ENCODE data around the gene TAF11L13.
"Not testable (repeated sequence)": the region's sequence is repeated elsewhere in the genome, so short reads cannot be mapped to it uniquely, and the experiment has no call there.

Gene TAF11L13
- 0 reads per million in 4 donors for total RNA-seq

DNA sequence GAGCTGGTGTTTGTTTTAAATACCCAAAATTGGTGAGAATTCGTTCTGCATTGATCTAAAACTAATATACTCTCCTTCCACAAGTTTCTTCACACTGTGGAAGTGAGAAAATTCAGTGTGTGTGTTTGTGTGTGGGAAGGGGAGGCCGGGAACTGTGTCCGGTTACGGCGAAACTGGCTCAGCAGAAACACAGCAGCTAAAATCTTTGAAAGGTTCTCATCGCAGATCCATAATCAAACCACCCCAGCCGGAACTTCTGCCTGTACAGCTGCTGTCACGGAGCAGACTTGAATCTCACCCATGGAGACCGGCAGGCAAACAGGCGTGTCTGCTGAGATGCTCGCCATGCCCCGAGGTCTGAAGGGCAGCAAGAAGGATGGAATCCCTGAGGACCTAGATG is at the start of gene TAF11L13:
Gene TAF11L13 (plus strand): TSS at position 301 of the 400 bp plus-strand sequence.
- not testable (repeated sequence) for DNase-seq

DNA sequence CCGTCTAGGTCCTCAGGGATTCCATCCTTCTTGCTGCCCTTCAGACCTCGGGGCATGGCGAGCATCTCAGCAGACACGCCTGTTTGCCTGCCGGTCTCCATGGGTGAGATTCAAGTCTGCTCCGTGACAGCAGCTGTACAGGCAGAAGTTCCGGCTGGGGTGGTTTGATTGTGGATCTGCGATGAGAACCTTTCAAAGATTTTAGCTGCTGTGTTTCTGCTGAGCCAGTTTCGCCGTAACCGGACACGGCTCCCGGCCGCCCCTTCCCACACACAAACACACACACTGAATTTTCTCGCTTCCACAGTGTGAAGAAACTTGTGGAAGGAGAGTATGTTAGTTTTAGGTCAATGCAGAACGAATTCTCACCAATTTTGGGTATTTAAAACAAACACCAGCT is 46.2 kb upstream of the TAF11L13 start, which contains the start of gene TAF11L7:
Gene TAF11L7 (minus strand): TSS at position 101 of the 400 bp plus-strand sequence.
- not testable (repeated sequence) for DNase-seq

DNA sequence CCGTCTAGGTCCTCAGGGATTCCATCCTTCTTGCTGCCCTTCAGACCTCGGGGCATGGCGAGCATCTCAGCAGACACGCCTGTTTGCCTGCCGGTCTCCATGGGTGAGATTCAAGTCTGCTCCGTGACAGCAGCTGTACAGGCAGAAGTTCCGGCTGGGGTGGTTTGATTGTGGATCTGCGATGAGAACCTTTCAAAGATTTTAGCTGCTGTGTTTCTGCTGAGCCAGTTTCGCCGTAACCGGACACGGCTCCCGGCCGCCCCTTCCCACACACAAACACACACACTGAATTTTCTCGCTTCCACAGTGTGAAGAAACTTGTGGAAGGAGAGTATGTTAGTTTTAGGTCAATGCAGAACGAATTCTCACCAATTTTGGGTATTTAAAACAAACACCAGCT is 41.0 kb upstream of the TAF11L13 start, which contains the start of gene TAF11L8:
Gene TAF11L8 (minus strand): TSS at position 101 of the 400 bp plus-strand sequence.
- DNase-seq: not testable (repeated sequence)

DNA sequence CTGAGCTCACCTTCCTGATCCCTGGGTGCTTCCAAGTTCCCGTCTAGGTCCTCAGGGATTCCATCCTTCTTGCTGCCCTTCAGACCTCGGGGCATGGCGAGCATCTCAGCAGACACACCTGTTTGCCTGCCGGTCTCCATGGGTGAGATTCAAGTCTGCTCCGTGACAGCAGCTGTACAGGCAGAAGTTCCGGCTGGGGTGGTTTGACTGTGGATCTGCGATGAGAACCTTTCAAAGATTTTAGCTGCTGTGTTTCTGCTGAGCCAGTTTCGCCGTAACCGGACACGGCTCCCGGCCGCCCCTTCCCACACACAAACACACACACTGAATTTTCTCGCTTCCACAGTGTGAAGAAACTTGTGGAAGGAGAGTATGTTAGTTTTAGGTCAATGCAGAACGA is 37.6 kb upstream of the TAF11L13 start, which contains the start of gene TAF11L9:
Gene TAF11L9 (minus strand): TSS at position 140 of the 400 bp plus-strand sequence.
- not testable (repeated sequence) for DNase-seq

DNA sequence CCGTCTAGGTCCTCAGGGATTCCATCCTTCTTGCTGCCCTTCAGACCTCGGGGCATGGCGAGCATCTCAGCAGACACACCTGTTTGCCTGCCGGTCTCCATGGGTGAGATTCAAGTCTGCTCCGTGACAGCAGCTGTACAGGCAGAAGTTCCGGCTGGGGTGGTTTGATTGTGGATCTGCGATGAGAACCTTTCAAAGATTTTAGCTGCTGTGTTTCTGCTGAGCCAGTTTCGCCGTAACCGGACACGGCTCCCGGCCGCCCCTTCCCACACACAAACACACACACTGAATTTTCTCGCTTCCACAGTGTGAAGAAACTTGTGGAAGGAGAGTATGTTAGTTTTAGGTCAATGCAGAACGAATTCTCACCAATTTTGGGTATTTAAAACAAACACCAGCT is 34.2 kb upstream of the TAF11L13 start, which contains the start of gene TAF11L10:
Gene TAF11L10 (minus strand): TSS at position 101 of the 400 bp plus-strand sequence.
- not testable (repeated sequence) for DNase-seq

DNA sequence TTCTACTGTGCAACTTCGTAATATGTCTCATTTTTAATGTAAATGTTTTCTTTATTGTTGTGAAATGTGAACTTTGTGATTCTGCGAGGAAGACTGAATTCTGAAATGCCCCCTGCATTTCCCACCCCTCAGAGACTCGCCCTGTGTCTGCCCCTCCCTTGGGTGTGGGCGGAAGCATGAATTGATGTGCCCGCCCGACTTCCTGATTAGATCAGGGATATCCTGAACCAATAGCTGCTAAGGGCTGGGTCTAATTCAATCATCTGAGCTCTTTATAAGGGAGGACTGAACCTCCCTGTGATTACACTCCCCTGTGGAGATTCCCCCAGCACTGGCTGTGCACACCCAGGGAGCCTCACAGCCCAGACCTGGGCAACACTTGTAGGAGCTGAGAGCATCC is 28.0 kb upstream of the TAF11L13 start, which contains the start of gene TAF11L11:
Gene TAF11L11 (plus strand): TSS at position 304 of the 400 bp plus-strand sequence.
- not testable (repeated sequence) for DNase-seq

DNA sequence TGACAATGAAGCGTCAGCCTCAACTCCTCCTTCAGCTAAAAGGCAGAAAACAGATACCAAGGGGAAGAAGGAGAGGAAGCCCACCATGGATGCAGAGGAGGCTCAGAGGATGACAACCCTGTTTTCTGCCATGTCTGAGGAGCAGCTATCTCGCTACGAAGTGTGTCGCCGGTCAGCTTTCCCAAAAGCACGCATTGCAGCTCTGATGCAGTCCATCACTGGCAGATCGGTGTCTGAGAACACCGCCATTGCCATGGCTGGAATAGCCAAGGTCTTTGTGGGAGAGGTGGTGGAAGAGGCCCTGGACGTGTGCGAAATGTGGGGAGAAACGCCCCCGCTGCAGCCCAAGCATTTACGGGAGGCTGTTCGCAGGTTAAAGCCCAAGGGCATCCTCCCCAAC is 26.9 kb upstream of the TAF11L13 start:
- no peak for DNase-seq

DNA sequence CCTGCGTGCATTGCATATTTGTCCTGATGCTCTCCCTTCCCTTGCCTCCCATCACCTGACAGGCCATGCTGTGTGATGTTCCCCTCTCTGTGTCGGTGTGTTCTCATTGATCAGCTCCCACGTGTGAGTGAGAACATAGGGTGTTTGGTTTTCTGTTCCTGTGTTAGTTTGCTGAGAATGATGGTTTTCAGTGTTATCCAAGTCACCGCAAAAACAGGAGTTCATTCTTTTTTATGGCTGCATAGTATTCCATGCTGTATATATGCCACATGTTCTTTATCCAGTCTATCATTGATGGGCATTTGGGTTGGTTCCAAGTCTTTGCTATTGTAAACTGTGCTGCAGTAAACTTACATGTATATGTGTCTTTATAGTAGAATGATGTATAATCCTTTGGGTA is 24.4 kb upstream of the TAF11L13 start:
- DNase-seq: not testable (repeated sequence)

DNA sequence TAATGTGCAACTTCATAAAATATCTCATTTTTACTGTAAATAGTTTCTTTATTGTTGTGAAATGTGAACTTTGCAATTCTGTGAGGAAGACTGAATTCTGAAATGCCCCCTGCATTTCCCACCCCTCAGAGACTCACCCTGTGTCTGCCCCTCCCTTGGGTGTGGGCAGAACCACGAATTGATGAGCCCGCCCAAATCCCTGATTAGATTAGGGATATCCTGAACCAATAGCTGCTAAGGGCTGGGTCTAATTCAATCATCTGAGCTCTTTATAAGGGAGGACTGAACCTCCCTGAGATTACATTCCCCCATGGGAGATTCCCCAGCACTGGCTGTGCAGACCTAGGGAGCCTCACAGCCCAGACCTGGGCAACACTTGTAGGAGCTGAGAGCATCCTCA is 21.8 kb upstream of the TAF11L13 start, which contains the start of gene TAF11L12:
Gene TAF11L12 (plus strand): TSS at position 301 of the 400 bp plus-strand sequence.
- not testable (repeated sequence) for DNase-seq

DNA sequence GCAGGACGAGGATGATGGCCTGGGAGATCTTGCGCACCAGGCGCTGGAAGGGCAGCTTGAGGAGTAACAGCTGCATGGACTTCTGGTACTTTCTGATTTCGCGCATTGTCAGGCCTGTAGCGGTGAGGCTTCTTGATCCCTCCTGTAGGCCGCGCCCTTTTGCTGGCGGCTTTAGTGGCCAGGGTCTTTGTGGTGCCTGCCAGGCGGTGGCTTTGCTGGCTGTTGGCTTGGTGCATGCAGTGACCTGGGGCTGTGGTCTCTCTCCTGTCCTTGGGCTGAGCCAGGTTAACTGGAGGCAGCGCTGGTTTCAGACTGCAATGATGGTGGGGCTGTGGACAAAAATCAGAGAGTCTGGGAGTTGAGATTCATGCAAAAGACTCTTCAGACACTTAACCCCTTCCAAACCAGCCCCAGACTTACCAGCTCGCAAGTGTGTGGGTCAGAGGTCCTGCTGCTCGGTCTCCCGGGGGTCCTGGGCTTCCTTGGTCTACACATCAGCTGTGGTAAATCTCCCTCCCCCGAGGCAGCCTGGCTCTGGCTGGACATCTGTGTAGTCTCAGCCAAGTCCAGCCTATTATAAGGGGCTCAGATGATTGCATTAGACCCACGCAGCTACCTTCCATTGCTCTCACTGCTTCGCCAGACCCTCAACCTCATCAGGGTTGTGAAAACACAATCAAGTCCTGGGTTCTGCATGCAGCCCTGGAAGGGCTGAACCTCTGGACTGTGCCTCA is 16.8 kb upstream of the TAF11L13 start:
- no peak for DNase-seq

DNA sequence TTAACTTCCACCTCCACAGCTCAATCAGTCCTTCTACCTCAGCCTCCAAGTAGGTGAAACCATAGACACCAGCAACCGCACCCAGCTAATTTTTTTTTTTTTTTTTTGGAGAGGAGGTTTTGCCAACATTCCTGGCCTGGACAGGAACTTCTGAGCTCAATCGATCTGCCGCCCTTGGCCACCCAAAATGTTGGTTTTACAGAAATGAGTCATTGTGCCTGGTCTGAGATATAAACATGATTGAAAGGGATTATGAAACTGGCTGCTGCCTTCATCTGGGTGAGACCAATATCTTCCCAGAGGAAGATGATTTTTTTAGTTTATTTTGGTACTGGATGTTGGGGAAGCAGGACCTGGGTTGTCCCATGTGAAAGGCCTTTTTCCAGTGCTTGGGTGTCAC is 12.5 kb upstream of the TAF11L13 start:
- no peak for DNase-seq

DNA sequence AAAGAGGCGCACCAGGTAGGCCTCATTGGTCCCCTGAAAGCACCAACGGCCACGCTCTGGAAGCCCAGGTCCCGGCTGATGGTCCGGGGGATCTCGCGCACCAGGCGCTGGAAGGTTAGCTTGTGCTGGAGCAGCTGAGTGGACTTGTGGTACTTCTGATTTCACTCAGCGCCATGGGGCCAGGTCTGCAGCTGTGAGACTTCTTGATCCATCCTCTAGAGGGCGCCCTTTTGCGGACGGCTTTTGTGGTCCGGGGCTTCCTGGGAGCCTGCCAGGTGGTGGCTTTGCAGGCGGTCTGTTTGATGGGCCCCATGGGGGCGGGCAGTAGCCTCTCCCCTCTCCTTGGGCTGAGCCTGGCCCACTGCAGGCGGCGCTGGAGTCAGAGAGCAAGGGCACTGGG is 11.3 kb upstream of the TAF11L13 start:
- no peak for DNase-seq

DNA sequence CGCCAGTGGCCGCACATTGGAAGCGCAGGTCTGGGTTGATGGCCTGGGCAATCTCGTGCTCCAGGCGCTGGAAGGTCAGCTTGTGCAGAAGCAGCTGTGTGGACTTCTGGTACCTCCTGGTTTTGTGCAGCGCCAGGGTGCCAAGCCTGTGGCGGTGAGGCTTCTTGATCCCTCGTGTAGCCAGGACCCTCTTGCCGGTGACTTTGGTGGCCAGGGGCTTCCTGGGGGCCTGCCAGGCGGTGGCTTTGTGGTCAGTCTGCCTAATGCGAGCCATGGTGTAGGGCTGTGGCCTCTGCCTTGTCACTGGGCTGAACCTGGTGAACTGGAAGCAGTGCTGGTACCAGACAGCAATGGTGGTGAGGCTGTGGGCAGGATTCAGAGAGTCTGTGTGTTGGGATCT is 6.2 kb upstream of the TAF11L13 start:
- DNase-seq: no peak

DNA sequence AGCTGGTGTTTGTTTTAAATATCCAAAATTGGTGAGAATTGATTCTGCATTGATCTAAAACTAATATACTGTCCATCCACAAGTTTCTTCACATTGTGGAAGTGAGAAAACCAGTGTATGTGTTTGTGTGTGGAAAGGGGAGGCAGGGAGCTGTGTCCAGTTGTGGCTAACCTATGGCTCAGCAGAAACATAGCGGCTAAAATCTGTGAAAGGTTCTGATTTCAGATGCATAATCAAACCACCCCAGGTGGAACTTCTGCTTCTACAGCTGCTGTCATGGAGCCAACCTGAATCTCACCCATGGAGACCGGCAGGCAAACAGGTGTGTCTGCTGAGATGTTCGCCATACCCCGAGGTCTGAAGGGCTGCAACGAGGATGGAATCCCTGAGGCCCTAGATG is 2.3 kb downstream of the TAF11L13 start, which contains the start of gene TAF11L14:
Gene TAF11L14 (plus strand): TSS at position 301 of the 400 bp plus-strand sequence.
- DNase-seq: no peak

DNA sequence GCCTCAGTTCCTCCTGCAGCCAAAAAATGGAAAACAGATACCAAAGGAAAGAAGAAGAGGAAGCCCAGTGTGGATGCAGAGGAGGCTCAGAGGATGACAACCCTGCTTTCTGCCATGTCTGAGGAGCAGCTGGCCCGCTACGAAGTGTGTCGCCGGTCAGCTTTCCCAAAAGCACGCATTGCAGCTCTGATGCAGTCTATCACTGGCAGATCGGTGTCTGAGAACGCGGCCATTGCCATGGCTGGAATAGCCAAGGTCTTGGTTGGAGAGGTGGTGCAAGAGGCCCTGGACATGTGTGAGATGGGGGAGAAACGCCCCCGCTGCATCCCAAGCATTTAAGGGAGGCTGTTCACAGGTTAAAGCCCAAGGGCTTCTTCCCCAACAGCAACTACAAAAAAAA is 17.3 kb downstream of the TAF11L13 start:
- DNase-seq: not testable (repeated sequence)

DNA sequence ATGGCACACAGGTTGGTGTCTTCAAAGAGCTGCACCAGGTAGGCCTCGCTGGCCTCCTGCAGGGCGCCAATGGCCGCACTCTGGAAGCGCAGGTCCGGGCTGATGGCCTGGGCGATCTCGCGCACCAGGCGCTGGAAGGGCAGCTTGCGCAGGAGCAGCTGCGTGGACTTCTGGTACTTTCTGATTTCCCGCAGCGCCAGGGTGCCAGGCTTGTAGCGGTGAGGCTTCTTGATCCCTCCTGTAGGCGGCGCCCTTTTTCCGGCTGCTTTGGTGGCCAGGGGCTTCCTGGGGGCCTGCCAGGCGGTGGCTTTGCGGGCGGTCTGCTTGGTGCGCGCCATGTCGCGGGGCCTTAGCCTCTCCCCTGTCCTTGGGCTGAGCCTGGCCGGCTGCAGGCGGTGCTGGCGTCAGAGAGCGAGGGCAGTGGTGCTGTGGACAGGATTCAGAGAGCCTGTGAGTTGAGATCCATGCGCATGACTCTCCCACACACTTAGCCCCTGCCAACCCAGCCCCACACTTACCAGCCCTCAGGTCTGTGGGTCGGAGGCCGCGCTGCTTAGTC is 23.4 kb downstream of the TAF11L13 start:
- DNase-seq: not testable (repeated sequence)

DNA sequence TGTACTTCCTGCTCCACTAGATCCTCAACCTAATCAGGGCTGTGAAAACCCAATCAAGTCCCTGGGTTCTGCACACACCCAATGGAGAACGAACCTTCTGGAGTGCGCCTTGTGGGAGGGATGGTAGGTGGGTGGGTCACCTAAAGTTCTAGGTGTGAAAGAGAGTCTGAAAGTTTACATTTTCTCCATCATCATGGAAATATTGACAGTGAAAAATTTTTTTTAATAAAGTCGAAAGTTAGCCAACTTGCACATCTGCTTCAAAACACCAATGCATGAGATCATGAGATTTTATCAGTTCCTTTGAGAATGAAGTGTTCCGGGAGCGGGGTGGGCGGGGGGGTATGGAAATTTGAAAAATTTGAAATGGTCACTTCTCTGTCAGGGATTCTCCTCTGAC is 24.0 kb downstream of the TAF11L13 start:
- no peak for DNase-seq

DNA sequence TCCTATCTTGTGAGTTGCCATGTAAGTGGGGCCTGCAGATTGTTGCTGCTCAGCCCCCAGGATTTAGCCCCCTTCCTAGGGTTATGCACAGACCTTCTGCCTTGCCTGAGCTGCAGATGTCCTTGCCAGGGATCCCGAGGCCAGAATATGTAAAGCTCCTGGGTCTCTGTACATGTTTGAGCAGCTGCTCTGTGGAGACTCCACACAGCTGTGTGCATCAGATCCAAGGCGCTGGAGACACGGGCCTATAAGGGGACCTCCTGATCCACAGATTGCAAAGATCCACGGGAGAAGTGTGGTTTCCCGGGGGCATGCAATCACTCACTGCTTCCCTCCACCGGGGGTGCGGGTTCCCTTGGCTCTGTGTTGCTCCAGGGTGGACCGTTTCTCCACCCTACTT is 31.3 kb downstream of the TAF11L13 start:
- DNase-seq: no peak

DNA sequence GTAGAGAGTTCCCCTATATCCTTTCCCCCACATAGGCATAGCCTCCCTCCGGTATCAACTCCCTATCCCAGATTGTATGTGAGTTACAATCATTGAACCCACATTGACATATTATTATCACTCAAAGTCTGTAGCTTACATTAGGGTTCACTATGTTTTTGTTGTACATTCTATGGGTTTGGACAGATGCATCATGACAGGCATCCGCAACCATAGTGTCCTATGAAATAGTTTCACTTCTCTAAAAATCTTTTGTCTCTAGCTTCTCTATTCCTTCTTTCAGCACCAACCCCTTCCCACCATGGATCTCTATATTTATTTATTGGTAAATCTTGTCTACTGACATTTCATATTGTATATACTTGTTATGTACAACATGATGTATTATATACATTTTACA is 33.9 kb downstream of the TAF11L13 start:
- no peak for DNase-seq

DNA sequence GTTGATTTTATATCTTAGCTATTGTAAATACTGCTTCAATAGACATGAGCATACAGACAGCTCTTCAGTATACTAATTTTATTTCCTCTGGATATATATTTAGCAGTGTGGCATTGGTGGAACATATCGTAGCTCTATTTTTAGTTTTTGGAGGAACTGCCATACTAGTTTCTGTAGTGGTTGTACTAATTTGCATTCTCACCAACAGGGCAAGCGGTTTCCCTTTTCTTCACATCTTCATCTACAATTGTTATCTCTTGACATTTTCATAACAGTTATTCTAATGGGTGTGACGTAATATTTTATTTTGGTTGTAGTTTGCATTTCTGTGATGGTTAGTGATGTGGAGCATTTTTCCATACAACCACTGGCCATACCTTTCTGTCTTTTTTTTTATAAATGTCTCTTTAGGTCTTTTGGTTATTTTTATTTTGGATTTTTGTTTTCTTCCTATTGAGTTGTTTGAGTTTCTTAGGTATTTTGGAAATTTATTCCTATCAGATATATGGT is 34.9 kb downstream of the TAF11L13 start:
- DNase-seq: no peak

DNA sequence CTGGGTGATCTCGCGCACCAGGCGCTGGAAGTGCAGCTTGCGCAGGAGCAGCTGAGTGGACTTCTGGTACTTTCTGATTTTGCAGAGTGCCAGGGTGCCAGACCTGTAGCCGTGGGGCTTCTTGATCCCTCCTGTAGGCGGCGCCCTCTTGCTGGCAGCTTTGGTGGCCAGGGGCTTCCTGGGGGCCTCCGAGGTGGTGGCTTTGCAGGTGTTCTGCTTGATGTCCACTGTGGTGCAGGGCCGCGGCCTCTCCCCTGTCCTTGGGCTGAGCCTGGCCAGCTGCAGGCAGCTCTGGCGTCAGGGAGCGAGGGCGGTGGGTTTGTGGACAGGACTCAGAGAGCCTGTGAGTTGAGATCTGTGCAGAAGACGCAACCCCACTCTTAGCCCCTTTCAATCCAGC is 38.5 kb downstream of the TAF11L13 start:
- no peak for DNase-seq

DNA sequence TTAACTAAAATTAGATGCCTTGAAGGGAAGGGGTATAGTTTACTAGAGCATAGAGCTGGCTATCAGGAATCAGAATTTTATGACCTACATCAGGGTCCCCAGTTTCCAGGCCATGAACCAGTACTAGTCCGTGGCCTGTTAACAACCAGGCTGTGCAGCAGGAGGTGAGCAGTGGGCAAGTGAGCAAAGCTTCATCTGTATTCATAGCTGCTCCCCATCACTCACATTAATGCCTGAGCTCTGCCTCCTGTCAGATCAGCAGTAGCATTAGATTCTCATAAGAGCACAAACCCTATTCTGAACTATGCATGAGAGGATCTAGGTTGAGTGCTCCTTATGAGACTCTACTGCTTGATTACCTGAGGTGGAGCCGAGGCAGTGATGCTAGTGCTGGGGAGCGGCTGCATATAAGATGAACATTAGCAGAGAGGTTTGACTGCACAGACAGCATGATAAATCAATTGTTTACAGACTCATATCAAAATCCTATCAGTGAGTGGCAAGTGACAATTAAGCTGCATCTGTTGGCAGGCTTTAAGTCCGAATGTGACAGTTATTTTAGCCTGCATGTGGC is 47.0 kb downstream of the TAF11L13 start:
- no peak for DNase-seq

DNA sequence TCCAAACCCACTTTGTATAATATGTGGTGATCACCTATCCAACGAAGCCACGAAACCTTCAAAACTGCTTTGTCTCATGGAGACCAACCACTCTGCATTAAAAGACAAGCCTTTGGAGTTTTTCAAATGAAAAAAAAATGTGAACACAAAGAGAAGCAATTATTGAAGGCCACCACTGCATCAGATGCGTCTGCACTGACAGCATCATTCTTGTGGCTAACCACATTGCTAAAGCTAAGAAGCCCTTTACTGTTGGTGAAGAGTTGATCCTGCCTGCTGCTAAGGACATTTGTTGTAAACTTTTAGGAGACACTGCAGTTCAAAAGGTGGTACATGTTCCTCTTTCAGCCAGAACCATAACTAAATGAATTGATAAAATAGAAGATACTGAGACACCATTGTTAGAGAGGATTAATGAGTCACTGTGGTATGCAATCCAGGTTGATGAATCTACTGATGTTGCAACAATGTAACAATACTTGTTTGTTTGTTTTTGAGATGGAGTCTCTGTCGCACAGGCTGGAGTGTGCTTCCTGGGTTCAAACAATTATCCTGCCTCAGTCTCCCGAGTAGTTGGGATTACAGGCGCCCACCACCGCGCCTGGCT is 47.8 kb downstream of the TAF11L13 start:
- DNase-seq: no peak
